HG02588 (cell line): ENCODE results near the gene HTR3C.
"Not testable (repeated sequence)": the region's sequence is repeated elsewhere in the genome, so short reads cannot be mapped to it uniquely, and the experiment has no call there.

Source experiments
- ATAC-seq: cut with Tn5 transposase; IDR thresholded peaks from one replicate; pipeline ENCODE4 v1.9.1; 2021; ENCODE audit warnings: mild to moderate bottlenecking, moderate library complexity; ENCODE audit not compliant: unreplicated experiment

HTR3C gene

GRCh38 chr3:184030536-184030935, 22.3 kb upstream of the HTR3C start:
- no peak for ATAC-seq

- no peak for ATAC-seq
These were observed 21.6 kb upstream of the HTR3C start, which contains the start of gene HTR3D for GRCh38 chr3:184031187-184031792. HTR3D (plus strand) TSS chr3:184031742; CDS start chr3:184031742, 0 bp downstream.

GRCh38 chr3:184037816-184038215, 15.0 kb upstream of the HTR3C start:
- ATAC-seq = no peak

- not testable (repeated sequence) for ATAC-seq
These were observed 14.5 kb upstream of the HTR3C start for GRCh38 chr3:184038307-184038706.

- no peak for ATAC-seq
These were observed 13.4 kb upstream of the HTR3C start for GRCh38 chr3:184039414-184039813.

GRCh38 chr3:184040010-184040409, 12.8 kb upstream of the HTR3C start:
- ATAC-seq = no peak

GRCh38 chr3:184042617-184043016, 10.2 kb upstream of the HTR3C start:
- no peak for ATAC-seq

- ATAC-seq = no peak
These were observed 6.9 kb upstream of the HTR3C start for GRCh38 chr3:184045995-184046394.

- ATAC-seq = no peak
These were observed 2.5 kb upstream of the HTR3C start for GRCh38 chr3:184050217-184050847.

GRCh38 chr3:184058029-184058428, 5.2 kb downstream of the HTR3C start:
- no peak for ATAC-seq

- no peak for ATAC-seq
These were observed 6.6 kb downstream of the HTR3C start for GRCh38 chr3:184059424-184059823.

- no peak for ATAC-seq
These were observed 9.8 kb downstream of the HTR3C start for GRCh38 chr3:184062637-184063036.

- no peak for ATAC-seq
These were observed 13.4 kb downstream of the HTR3C start for GRCh38 chr3:184066211-184066610.

- no peak for ATAC-seq
These were observed 14.8 kb downstream of the HTR3C start for GRCh38 chr3:184067573-184068055.

GRCh38 chr3:184068344-184068743, 15.5 kb downstream of the HTR3C start:
- ATAC-seq = no peak

GRCh38 chr3:184071142-184071541, 18.3 kb downstream of the HTR3C start:
- ATAC-seq = not testable (repeated sequence)

GRCh38 chr3:184073621-184074020, 20.8 kb downstream of the HTR3C start:
- ATAC-seq = no peak

- no peak for ATAC-seq
These were observed 23.1 kb downstream of the HTR3C start for GRCh38 chr3:184075901-184076300.

GRCh38 chr3:184077881-184078280, 25.0 kb downstream of the HTR3C start:
- no peak for ATAC-seq

GRCh38 chr3:184078851-184079250, 26.0 kb downstream of the HTR3C start:
- no peak for ATAC-seq

GRCh38 chr3:184081116-184081830, 28.4 kb downstream of the HTR3C start:
- ATAC-seq = no peak

- no peak for ATAC-seq
These were observed 29.2 kb downstream of the HTR3C start for GRCh38 chr3:184082034-184082433.
